GM18873 (cell line): Measurements from ENCODE around the gene ADD2.
"Not testable (repeated sequence)": the region's sequence is repeated elsewhere in the genome, so short reads cannot be mapped to it uniquely, and the experiment has no call there.

Experiments
- ATAC-seq: cut with Tn5 transposase; IDR thresholded peaks from one replicate; pipeline ENCODE4 v1.9.1; 2021; ENCODE audit warnings: mild to moderate bottlenecking, moderate library complexity, moderate number of reproducible peaks; ENCODE audit not compliant: unreplicated experiment, low FRiP score

The ADD2 gene

GRCh38 chr2:70651727-70652126 lies 116.3 kb downstream of the ADD2 start:
- no peak for ATAC-seq

GRCh38 chr2:70651014-70651413 lies 117.0 kb downstream of the ADD2 start:
- ATAC-seq, result no peak

- ATAC-seq, result no peak
Measured at GRCh38 chr2:70648961-70649360, 119.0 kb downstream of the ADD2 start.

- no peak for ATAC-seq
Measured at GRCh38 chr2:70647873-70648481, 120.0 kb downstream of the ADD2 start.

- no peak for ATAC-seq
Measured at GRCh38 chr2:70646420-70646818, 121.6 kb downstream of the ADD2 start.

- ATAC-seq, result no peak
Measured at GRCh38 chr2:70645733-70646419, 122.1 kb downstream of the ADD2 start.

- ATAC-seq, result no peak
Measured at GRCh38 chr2:70643715-70644114, 124.3 kb downstream of the ADD2 start.

GRCh38 chr2:70641263-70641784 lies 126.7 kb downstream of the ADD2 start:
- ATAC-seq, result no peak

GRCh38 chr2:70639841-70640436 lies 128.1 kb downstream of the ADD2 start:
- ATAC-seq, result no peak

- ATAC-seq, result no peak
Measured at GRCh38 chr2:70638561-70638960, 129.4 kb downstream of the ADD2 start.

GRCh38 chr2:70633508-70633907 lies 134.5 kb downstream of the ADD2 start:
- no peak for ATAC-seq

- no peak for ATAC-seq
Measured at GRCh38 chr2:70632966-70633365, 135.0 kb downstream of the ADD2 start.

GRCh38 chr2:70632388-70632787 lies 135.6 kb downstream of the ADD2 start:
- no peak for ATAC-seq

GRCh38 chr2:70630761-70631160 lies 137.2 kb downstream of the ADD2 start:
- ATAC-seq, result no peak

GRCh38 chr2:70627211-70627898 lies 140.6 kb downstream of the ADD2 start:
- no peak for ATAC-seq

GRCh38 chr2:70626254-70626990 lies 141.6 kb downstream of the ADD2 start:
- no peak for ATAC-seq

GRCh38 chr2:70621536-70621935 lies 146.5 kb downstream of the ADD2 start:
- ATAC-seq, result not testable (repeated sequence)

- ATAC-seq, result no peak
Measured at GRCh38 chr2:70620020-70620419, 148.0 kb downstream of the ADD2 start.

- no peak for ATAC-seq
Measured at GRCh38 chr2:70619167-70619566, 148.8 kb downstream of the ADD2 start.

GRCh38 chr2:70616168-70616694 lies 151.8 kb downstream of the ADD2 start:
- no peak for ATAC-seq
